Measurements from ENCODE around the gene IL2RA.

IL2RA gene

DNA sequence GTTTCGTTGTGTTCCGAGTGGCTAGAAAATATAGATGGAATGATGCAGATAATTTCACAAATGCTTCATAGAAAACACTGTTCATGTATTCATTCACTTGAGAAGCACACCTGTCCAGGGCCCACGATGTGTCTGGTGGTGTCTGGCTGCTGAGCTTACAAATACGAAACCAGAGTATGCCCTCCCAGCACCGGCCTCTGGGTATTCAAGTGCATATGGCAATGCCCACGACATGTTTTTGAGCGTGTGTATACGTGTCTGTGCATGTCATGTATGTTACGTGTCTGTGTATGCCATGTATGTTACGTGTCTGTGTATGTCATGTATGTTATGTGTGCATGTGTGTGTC lies 37.9 kb downstream of the IL2RA start:
- Histone ChIP-seq H3K4me3 (IDR thresholded peaks at IDR 0.05; ENCODE audit: insufficient read depth, low read depth, low read length) (no peak overlapping the region), H3K27ac (no peak overlapping the region), H4K20me1 (ENCODE audit: insufficient read depth) (no peaks in the 10 kb centered on the region), H3K4me1 (ENCODE audit: low read depth, poor library complexity, severe bottlenecking) (no peaks in the 10 kb centered on the region), H3K27me3 (ENCODE audit: insufficient read depth, low read depth) (no peaks in the 10 kb centered on the region), H3K4me2 (no peak overlapping the region), H3K9ac (no peak overlapping the region), H3K36me3 (ENCODE audit: insufficient read depth) (no peaks in the 10 kb centered on the region), H3K79me2 (ENCODE audit: insufficient read depth, low read depth) (no peaks in the 10 kb centered on the region), H2AFZ (ENCODE audit: low read depth) (no peak overlapping the region)
- TF ChIP-seq, protein P1, sequence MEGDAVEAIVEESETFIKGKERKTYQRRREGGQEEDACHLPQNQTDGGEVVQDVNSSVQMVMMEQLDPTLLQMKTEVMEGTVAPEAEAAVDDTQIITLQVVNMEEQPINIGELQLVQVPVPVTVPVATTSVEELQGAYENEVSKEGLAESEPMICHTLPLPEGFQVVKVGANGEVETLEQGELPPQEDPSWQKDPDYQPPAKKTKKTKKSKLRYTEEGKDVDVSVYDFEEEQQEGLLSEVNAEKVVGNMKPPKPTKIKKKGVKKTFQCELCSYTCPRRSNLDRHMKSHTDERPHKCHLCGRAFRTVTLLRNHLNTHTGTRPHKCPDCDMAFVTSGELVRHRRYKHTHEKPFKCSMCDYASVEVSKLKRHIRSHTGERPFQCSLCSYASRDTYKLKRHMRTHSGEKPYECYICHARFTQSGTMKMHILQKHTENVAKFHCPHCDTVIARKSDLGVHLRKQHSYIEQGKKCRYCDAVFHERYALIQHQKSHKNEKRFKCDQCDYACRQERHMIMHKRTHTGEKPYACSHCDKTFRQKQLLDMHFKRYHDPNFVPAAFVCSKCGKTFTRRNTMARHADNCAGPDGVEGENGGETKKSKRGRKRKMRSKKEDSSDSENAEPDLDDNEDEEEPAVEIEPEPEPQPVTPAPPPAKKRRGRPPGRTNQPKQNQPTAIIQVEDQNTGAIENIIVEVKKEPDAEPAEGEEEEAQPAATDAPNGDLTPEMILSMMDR (conservative IDR thresholded peaks at IDR 0.05; ENCODE audit: low read depth, low read length) = no peak

DNA sequence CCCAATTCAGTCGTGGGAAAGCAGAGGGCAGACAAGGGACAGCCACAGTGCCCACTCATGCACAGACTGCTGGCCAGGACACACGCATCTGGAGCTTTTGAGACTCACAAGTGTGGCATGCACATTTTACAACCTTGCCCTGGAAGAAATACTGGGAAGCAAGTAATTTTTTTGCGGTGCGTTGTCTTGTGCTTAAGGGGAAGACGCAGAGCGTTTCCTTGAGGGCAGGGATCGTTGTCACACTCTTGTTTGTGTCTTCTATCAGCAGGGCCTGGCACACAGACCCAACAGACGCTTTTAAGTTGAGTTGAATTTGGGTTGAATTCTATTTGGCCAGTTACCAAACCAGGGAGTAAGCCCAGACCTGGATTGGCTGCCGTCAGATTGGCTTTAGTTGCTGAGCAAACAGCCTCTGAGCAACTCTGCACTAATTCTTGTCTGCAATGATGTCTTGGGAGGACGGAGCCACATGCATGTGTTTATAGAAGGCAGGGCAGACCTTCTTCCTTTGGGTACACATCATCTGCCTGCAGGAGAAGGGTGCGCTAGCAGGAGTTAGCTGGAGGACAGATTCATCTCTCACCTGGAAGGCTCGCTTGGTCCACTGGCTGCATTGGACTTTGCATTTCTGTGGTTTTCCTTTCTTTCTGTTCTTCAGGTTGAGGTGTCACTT lies 38.4 kb downstream of the IL2RA start:
- H3K27ac ChIP-seq = no peak overlapping the region
- H3K9ac ChIP-seq = no peak overlapping the region
- no peaks in the 10 kb centered on the region for H3K4me1 ChIP-seq (ENCODE audit: low read depth, poor library complexity, severe bottlenecking)
- TF ChIP-seq, protein P1 (conservative IDR thresholded peaks at IDR 0.05; ENCODE audit: low read depth, low read length) = no peak
- no peaks in the 10 kb centered on the region for H3K36me3 ChIP-seq (ENCODE audit: insufficient read depth)
- no peak overlapping the region for H3K4me3 ChIP-seq (IDR thresholded peaks at IDR 0.05; ENCODE audit: insufficient read depth, low read depth, low read length)
- H2AFZ ChIP-seq (ENCODE audit: low read depth) = no peak overlapping the region
- H3K27me3 ChIP-seq (ENCODE audit: insufficient read depth, low read depth) = no peaks in the 10 kb centered on the region
- H3K4me2 ChIP-seq = no peak overlapping the region
- no peaks in the 10 kb centered on the region for H3K79me2 ChIP-seq (ENCODE audit: insufficient read depth, low read depth)
- H4K20me1 ChIP-seq (ENCODE audit: insufficient read depth) = no peaks in the 10 kb centered on the region

- no peak overlapping the region for H3K4me2 ChIP-seq
- H3K36me3 ChIP-seq (ENCODE audit: insufficient read depth) = no peaks in the 10 kb centered on the region
- H4K20me1 ChIP-seq (ENCODE audit: insufficient read depth) = no peaks in the 10 kb centered on the region
- H3K9ac ChIP-seq = no peak overlapping the region
- no peaks in the 10 kb centered on the region for H3K79me2 ChIP-seq (ENCODE audit: insufficient read depth, low read depth)
- no peaks in the 10 kb centered on the region for H3K4me1 ChIP-seq (ENCODE audit: low read depth, poor library complexity, severe bottlenecking)
- H3K27ac ChIP-seq = no peak overlapping the region
- H2AFZ ChIP-seq (ENCODE audit: low read depth) = no peak overlapping the region
- H3K27me3 ChIP-seq (ENCODE audit: insufficient read depth, low read depth) = no peaks in the 10 kb centered on the region
- no peak overlapping the region for H3K4me3 ChIP-seq (IDR thresholded peaks at IDR 0.05; ENCODE audit: insufficient read depth, low read depth, low read length)
- TF ChIP-seq, protein P1 (conservative IDR thresholded peaks at IDR 0.05; ENCODE audit: low read depth, low read length) = no peak
Measured at GRCh38 chr10:6022660-6023059, 39.5 kb downstream of the IL2RA start.

DNA sequence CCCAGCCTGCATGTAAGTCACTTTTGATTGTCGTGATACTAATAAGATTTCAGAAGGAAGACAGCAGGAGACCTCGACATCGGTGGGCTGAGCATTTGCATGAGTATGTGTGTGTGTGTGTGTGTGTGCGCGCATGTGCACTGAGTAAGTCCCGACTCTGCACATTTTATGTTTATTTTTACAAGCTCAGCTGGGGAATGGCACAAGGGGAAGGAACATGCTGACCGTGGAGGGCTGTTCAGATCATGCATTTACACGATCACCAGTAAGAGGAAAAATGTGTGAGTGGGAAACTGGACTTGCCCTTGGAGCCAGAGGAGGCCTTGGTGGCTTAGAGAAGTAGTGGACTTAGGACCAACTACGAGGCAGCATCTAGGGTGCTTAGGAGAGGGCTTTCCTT lies 41.3 kb downstream of the IL2RA start:
- no peak overlapping the region for H3K4me2 ChIP-seq
- H4K20me1 ChIP-seq (ENCODE audit: insufficient read depth) = no peaks in the 10 kb centered on the region
- H3K27me3 ChIP-seq (ENCODE audit: insufficient read depth, low read depth) = no peaks in the 10 kb centered on the region
- TF ChIP-seq, protein P1 (conservative IDR thresholded peaks at IDR 0.05; ENCODE audit: low read depth, low read length) = no peak
- no peak overlapping the region for H3K9ac ChIP-seq
- no peak overlapping the region for H3K4me3 ChIP-seq (IDR thresholded peaks at IDR 0.05; ENCODE audit: insufficient read depth, low read depth, low read length)
- H3K36me3 ChIP-seq (ENCODE audit: insufficient read depth) = no peaks in the 10 kb centered on the region
- H3K4me1 ChIP-seq (ENCODE audit: low read depth, poor library complexity, severe bottlenecking) = no peaks in the 10 kb centered on the region
- H3K27ac ChIP-seq = no peak overlapping the region
- no peak overlapping the region for H2AFZ ChIP-seq (ENCODE audit: low read depth)
- no peaks in the 10 kb centered on the region for H3K79me2 ChIP-seq (ENCODE audit: insufficient read depth, low read depth)

All from KMS-11 (cell line).